HEK293T (cell line): ENCODE data around the gene TMEM145.

Experiments
- ARNT ChIP-seq: fragments of 450-650 bp; IDR thresholded peaks from 2 replicates; pipeline ENCODE4 v1.6.1; 2017; ENCODE audit warnings: mild to moderate bottlenecking
- BHLHE40 ChIP-seq: fragments of 450-650 bp; IDR thresholded peaks from 2 replicates; pipeline ENCODE4 v1.6.1; 2016; ENCODE audit warnings: mild to moderate bottlenecking, moderate library complexity, borderline replicate concordance
- ELF4 ChIP-seq: fragments of 450-650 bp; IDR thresholded peaks from 2 replicates; pipeline ENCODE4 v1.6.1; 2017; ENCODE audit warnings: antibody characterized with exemption
- FOXM1 ChIP-seq: fragments of 450-650 bp; IDR thresholded peaks from 2 replicates; pipeline ENCODE4 v1.6.1; 2017; ENCODE audit warnings: mild to moderate bottlenecking, borderline replicate concordance
- SP1 ChIP-seq: fragments of 450-650 bp; IDR thresholded peaks from 2 replicates; pipeline ENCODE4 v1.6.1; 2017
- SUZ12 ChIP-seq: fragments of 450-650 bp; IDR thresholded peaks from 2 replicates; pipeline ENCODE4 v1.6.1; 2016; ENCODE audit warnings: mild to moderate bottlenecking
- TARDBP ChIP-seq: fragments of 450-650 bp; IDR thresholded peaks from 2 replicates; pipeline ENCODE4 v1.6.1; 2016
- ZNF384 ChIP-seq: fragments of 450-650 bp; IDR thresholded peaks from 2 replicates; pipeline ENCODE4 v1.6.1; 2016
- TF ChIP-seq, protein P1 (sequence below): fragments of 450-650 bp; IDR thresholded peaks from 2 replicates; pipeline ENCODE4 v1.6.1; 2016

DNA sequence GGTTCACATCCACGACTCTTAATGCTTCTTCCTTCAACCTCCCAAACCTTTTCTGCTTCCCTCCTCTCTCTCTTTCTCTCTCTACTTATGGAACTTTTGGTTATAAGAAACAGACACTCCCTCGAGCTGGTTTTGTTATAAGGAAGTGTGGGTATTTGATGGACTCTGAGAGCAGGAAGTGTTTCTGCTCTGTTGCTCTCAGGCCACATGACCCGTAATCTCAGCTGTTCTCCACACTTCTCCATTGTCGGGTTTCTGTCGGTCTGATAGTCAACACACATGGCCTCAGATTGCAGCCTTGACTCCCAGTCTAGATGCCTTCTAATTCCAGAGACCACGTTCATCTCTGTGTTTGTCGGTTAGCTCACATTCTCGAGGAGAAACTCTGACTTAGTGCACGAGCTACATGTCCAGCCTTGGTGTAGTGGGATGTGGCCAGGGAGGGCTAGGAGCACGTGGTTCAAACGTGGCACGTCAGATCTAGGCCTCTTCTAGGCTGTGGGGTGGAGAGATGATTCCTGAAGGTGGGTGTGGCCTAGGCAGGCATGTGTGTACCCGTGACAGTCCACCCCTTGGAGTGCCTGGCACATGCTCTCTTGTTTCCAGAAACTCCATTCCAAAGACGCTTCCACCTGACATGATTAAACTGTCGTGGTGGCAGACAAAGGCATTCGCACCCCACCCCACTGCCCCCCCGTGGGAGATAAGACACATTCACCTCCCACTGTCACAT lies 50.7 kb downstream of the TMEM145 start:
- TF ChIP-seq TARDBP (no peak), ELF4 (no peak), ZNF384 (no peak), FOXM1 (no peak), BHLHE40 (no peak), ARNT (no peak), SP1 (no peak), SUZ12 (no peak)
- TF ChIP-seq, protein P1, sequence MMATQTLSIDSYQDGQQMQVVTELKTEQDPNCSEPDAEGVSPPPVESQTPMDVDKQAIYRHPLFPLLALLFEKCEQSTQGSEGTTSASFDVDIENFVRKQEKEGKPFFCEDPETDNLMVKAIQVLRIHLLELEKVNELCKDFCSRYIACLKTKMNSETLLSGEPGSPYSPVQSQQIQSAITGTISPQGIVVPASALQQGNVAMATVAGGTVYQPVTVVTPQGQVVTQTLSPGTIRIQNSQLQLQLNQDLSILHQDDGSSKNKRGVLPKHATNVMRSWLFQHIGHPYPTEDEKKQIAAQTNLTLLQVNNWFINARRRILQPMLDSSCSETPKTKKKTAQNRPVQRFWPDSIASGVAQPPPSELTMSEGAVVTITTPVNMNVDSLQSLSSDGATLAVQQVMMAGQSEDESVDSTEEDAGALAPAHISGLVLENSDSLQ: no peak
